IMR-90 (cell line): Measurements from ENCODE around the gene HOXB7. TPM values are rescaled to one million over a fixed set of nuclear protein-coding genes. Genes with fewer than 3 reads are reported as not detected.

Experiments
- ATAC-seq: fragments of 200-7000 bp; cut with Tn5 transposase; 2 replicates; pipeline ENCODE4 v1.9.1; 2020; ENCODE audit warnings: low read depth, mild to moderate bottlenecking, moderate library complexity
- BruUV-seq: library from RNA; stranded (reverse); fragments of 400-500 nt; replicated peaks from 2 replicates; lab custom pipeline; 2021; lab: Mats Ljungman, UMichigan
- CTCF ChIA-PET: fragments of 300-600 bp; formaldehyde crosslinking; extraction: SDS; loops from one replicate; lab custom pipeline; 2021; ENCODE audit warnings: antibody characterized with exemption; lab: Yijun Ruan, JAX
- POLR2A ChIA-PET: fragments of 300-600 bp; sonication (Branson Sonifier 250); formaldehyde crosslinking; loops from one replicate; lab custom pipeline; 2022; ENCODE audit warnings: antibody characterized with exemption; ENCODE audit not compliant: unreplicated experiment; lab: Charles Lee
- DNase-seq: peaks from one replicate; pipeline ENCODE4 v3.0.0; 2013
- H2AFZ ChIP-seq: replicated peaks from 2 replicates; pipeline ENCODE3; 2013; ENCODE audit warnings: low read length, mild to moderate bottlenecking; ENCODE audit not compliant: poor library complexity
- H2AK5ac ChIP-seq: 2 replicates; pipeline ENCODE4 v1.6.1; 2013; ENCODE audit warnings: low read depth, low read length, inconsistent platforms
- H2AK9ac ChIP-seq: replicated peaks from 2 replicates; pipeline ENCODE3; 2013; ENCODE audit warnings: mild to moderate bottlenecking, low read depth, low read length, moderate library complexity; ENCODE audit not compliant: poor library complexity
- H2BK120ac ChIP-seq: 2 replicates; pipeline ENCODE4 v1.6.1; 2013; ENCODE audit warnings: low read depth, low read length, inconsistent platforms
- H2BK15ac ChIP-seq: 3 replicates; pipeline ENCODE4 v1.6.1; 2013; ENCODE audit warnings: low read depth, low read length, inconsistent platforms
- H2BK20ac ChIP-seq: 2 replicates; pipeline ENCODE4 v1.6.1; 2013; ENCODE audit warnings: low read depth, mild to moderate bottlenecking, inconsistent platforms, low read length, moderate library complexity
- H2BK5ac ChIP-seq: 2 replicates; pipeline ENCODE4 v1.6.1; 2013; ENCODE audit warnings: mild to moderate bottlenecking, low read depth, low read length, inconsistent platforms; ENCODE audit not compliant: poor library complexity, severe bottlenecking
- H3K14ac ChIP-seq: replicated peaks from 2 replicates; pipeline ENCODE4 v1.6.1; 2013; ENCODE audit warnings: low read depth, low read length, inconsistent platforms
- H3K18ac ChIP-seq: 2 replicates; pipeline ENCODE4 v1.6.1; 2013; ENCODE audit warnings: low read depth, low read length, control low read depth
- H3K23ac ChIP-seq: 2 replicates; pipeline ENCODE4 v1.6.1; 2013; ENCODE audit warnings: low read depth, low read length, inconsistent platforms
- H3K27ac ChIP-seq: 2 replicates; pipeline ENCODE4 v1.5.1; 2013; ENCODE audit warnings: mild to moderate bottlenecking, control low read depth, low read length; ENCODE audit not compliant: insufficient read depth
- H3K27me3 ChIP-seq: 2 replicates; pipeline ENCODE4 v1.6.1; 2013; ENCODE audit warnings: low read length; ENCODE audit not compliant: control insufficient read depth, insufficient read depth
- H3K36me3 ChIP-seq: 2 replicates; pipeline ENCODE4 v1.6.1; 2013; ENCODE audit warnings: low read length, mixed read lengths; ENCODE audit not compliant: control insufficient read depth, insufficient read depth
- H3K4ac ChIP-seq: 2 replicates; pipeline ENCODE4 v1.6.1; 2013; ENCODE audit warnings: low read depth, low read length, inconsistent platforms
- H3K4me1 ChIP-seq: 2 replicates; pipeline ENCODE4 v1.6.1; 2013; ENCODE audit warnings: low read length, mixed read lengths; ENCODE audit not compliant: control insufficient read depth, insufficient read depth
- H3K4me2 ChIP-seq: 2 replicates; pipeline ENCODE4 v1.6.1; 2013; ENCODE audit warnings: low read depth, mild to moderate bottlenecking, control low read depth, low read length, moderate library complexity
- H3K4me3 ChIP-seq: 2 replicates; pipeline ENCODE4 v1.5.1; 2013; ENCODE audit warnings: low read depth, mild to moderate bottlenecking, control low read depth, low read length, moderate library complexity; ENCODE audit not compliant: insufficient read depth
- H3K56ac ChIP-seq: 2 replicates; pipeline ENCODE4 v1.6.1; 2013; ENCODE audit warnings: low read length, inconsistent platforms; ENCODE audit not compliant: insufficient read depth; ENCODE audit errors: extremely low read depth
- H3K79me1 ChIP-seq, 2 experiments: 2 replicates each; pipeline ENCODE4 v1.6.1; 2013; ENCODE audit warnings: low read length in 2 of 2, inconsistent platforms in 1 of 2, low read depth in 1 of 2
- H3K9ac ChIP-seq: 2 replicates; pipeline ENCODE4 v1.6.1; 2013; ENCODE audit warnings: low read depth, low read length, control low read depth
- H3K9me1 ChIP-seq: 2 replicates; pipeline ENCODE4 v1.6.1; 2013; ENCODE audit warnings: low read length, inconsistent platforms; ENCODE audit not compliant: insufficient read depth
- H3K9me3 ChIP-seq: 2 replicates; pipeline ENCODE4 v1.6.1; 2013; ENCODE audit warnings: low read length; ENCODE audit not compliant: control insufficient read depth, insufficient read depth
- H4K20me1 ChIP-seq: 2 replicates; pipeline ENCODE4 v1.6.1; 2013; ENCODE audit warnings: low read length, inconsistent platforms; ENCODE audit not compliant: insufficient read depth
- H4K5ac ChIP-seq: 2 replicates; pipeline ENCODE4 v1.6.1; 2013; ENCODE audit warnings: mild to moderate bottlenecking, low read depth, low read length, control low read depth
- H4K8ac ChIP-seq, 2 experiments: 2 replicates each; pipeline ENCODE4 v1.6.1; 2013; ENCODE audit warnings: low read depth in 2 of 2, low read length in 2 of 2, control low read depth in 1 of 2, inconsistent platforms in 1 of 2
- H4K91ac ChIP-seq: 2 replicates; pipeline ENCODE4 v1.6.1; 2013; ENCODE audit warnings: low read depth, low read length, inconsistent platforms; ENCODE audit not compliant: insufficient read depth
- CEBPB ChIP-seq: IDR thresholded peaks from 2 replicates; pipeline ENCODE4 v1.6.1; 2012; ENCODE audit warnings: low read depth, low read length, improper control_type of control experiment
- CHD1 ChIP-seq: IDR thresholded peaks from 2 replicates; pipeline ENCODE4 v1.6.1; 2012; ENCODE audit warnings: low read depth, low read length, improper control_type of control experiment
- CTCF ChIP-seq: conservative IDR thresholded peaks from 2 replicates; pipeline ENCODE4 v1.5.1; 2012; ENCODE audit warnings: mild to moderate bottlenecking, low read depth, low read length, improper control_type of control experiment
- FOS ChIP-seq: fragments of 150-350 bp; IDR thresholded peaks from 2 replicates; pipeline ENCODE4 v1.6.1; 2016; ENCODE audit warnings: low read depth, low read length
- MAFK ChIP-seq: IDR thresholded peaks from 2 replicates; pipeline ENCODE4 v1.6.1; 2012; ENCODE audit warnings: low read depth, low read length, improper control_type of control experiment
- NFE2L2 ChIP-seq: fragments of 150-350 bp; IDR thresholded peaks from 2 replicates; pipeline ENCODE4 v1.6.1; 2016; ENCODE audit warnings: low read depth, mild to moderate bottlenecking, low read length
- POLR2A ChIP-seq: IDR thresholded peaks from 2 replicates; pipeline ENCODE4 v1.6.1; 2012; ENCODE audit warnings: mild to moderate bottlenecking, low read depth, low read length
- RAD21 ChIP-seq: IDR thresholded peaks from 2 replicates; pipeline ENCODE4 v1.6.1; 2012; ENCODE audit warnings: low read length, improper control_type of control experiment
- RCOR1 ChIP-seq: IDR thresholded peaks from 2 replicates; pipeline ENCODE4 v1.6.1; 2012; ENCODE audit warnings: mild to moderate bottlenecking, low read length, improper control_type of control experiment; ENCODE audit not compliant: insufficient replicate concordance
- RFX5 ChIP-seq: IDR thresholded peaks from 2 replicates; pipeline ENCODE4 v1.8.0; 2012; ENCODE audit warnings: low read depth, mild to moderate bottlenecking, low read length, moderate library complexity
- SMC3 ChIP-seq: fragments of 150-350 bp; IDR thresholded peaks from 2 replicates; pipeline ENCODE4 v1.6.1; 2016; ENCODE audit warnings: low read depth, mild to moderate bottlenecking, antibody characterized with exemption, low read length, moderate library complexity
- USF2 ChIP-seq: fragments of 150-350 bp; IDR thresholded peaks from 2 replicates; pipeline ENCODE4 v1.6.1; 2017; ENCODE audit warnings: mild to moderate bottlenecking, antibody characterized with exemption, low read length, low read depth
- WGBS, 2 experiments: methylation state at CpG; one replicate each; pipeline versions ENCODE4 v1.1.5 to v1.1.7; 2013; ENCODE audit warnings: missing lambda C conversion rate in 2 of 2; ENCODE audit not compliant: insufficient read length in 1 of 2; ENCODE audit errors: extremely low coverage in 2 of 2; 5-methylcytosine and 5-hydroxymethylcytosine counted together
- dilution Hi-C: fragments of 300-500 bp; cut with HindIII; formaldehyde crosslinking; loops from one replicate; pipeline ENCODE4 v1.14.3; 2018; ENCODE audit warnings: low sequenced_read_pairs; ENCODE audit not compliant: unreplicated experiment
- in situ Hi-C: fragments of 300-500 bp; cut with MboI; formaldehyde crosslinking; loops from 3 replicates; pipeline ENCODE4 v1.14.3; 2019; ENCODE audit warnings: low sequenced_read_pairs, inconsistent platforms, mixed read lengths
- intact Hi-C: fragments of 100-400 bp; cut with micrococcal nuclease; formaldehyde crosslinking; loops from 2 replicates; pipeline ENCODE4 v1.10.0; 2022
- polyA plus RNA-seq, 3 experiments: library from polyadenylated mRNA; depleted of rRNA; stranded (reverse); fragments of >200 nt; gene quantifications; 2 replicates each; pipeline ENCODE4 v1.2.3, GENCODE V29; 2012; ENCODE audit warnings: low replicate concordance in 1 of 3
- total RNA-seq: library from RNA; depleted of rRNA; stranded (reverse); fragments of >200 nt; gene quantifications from 2 replicates; pipeline ENCODE4 v1.2.3, GENCODE V29; 2012
- TF ChIP-seq, protein P1 (sequence below): fragments of 150-350 bp; IDR thresholded peaks from 2 replicates; pipeline ENCODE4 v1.6.1; 2016; ENCODE audit warnings: low read depth, mild to moderate bottlenecking, low read length, moderate library complexity, borderline replicate concordance

HOXB7 gene
- total and polyA plus RNA-seq, 2 of the 4 experiments (the other 2 are of a cell fraction), result 1.8 to 6.7 TPM

DNA sequence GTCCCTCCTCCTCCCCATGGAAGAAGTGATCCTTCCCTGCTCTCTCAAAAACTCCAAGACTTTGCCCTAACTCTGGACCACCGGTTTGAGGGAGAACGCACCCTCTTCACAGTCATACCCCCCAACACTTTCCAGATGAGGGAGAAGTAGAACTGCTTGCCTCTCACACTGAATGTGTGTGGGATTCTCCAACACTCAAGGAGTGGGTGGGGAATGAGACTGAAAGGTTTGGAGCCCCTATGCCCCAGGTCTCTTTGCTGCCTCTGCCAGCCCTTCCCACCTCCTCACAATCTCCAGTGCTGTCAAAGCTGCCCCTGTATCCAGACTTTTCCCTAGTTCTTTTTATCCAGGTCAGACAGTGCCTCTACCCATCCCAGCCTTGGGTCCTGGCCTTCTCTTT lies 44.1 kb downstream of the HOXB7 start:
- dilution Hi-C loops (no loop called here), in situ Hi-C loops (no loop called here), intact Hi-C loops (no loop called here)
- H3K4me3 ChIP-seq, result no peak overlapping the region
- H4K5ac ChIP-seq, result peak overlapping the region; percentile 47
- POLR2A ChIA-PET, result interaction anchor here (0.8 to 1.4 kb wide), 2 partner anchors 22 to 25 kb away, joined by 4 to 8 read pairs; no protein-coding TSS in a partner anchor
- peak overlapping the region; percentile 89; the same call in 2 of the 3 replicates for H2BK15ac ChIP-seq
- H3K4me2 ChIP-seq, result peak overlapping the region; percentile 83
- peak overlapping the region; percentile 78 for H2AK5ac ChIP-seq
- H4K91ac ChIP-seq, result peak overlapping the region; percentile 96
- peak overlapping the region; percentile 77 to 92 for H4K8ac ChIP-seq
- peak overlapping the region; percentile 93 for H3K27ac ChIP-seq
- peaks cover 46% of the 10 kb centered on the region; the same call in 1 of the 2 replicates for H3K36me3 ChIP-seq
- no peaks in the 10 kb centered on the region for H3K27me3 ChIP-seq
- peak overlapping the region; percentile 99 for H3K4ac ChIP-seq
- peak overlapping the region; percentile 99 for H2BK5ac ChIP-seq
- CTCF ChIA-PET, result no interaction called here
- peak overlapping the region; percentile 92 for H3K9ac ChIP-seq
- no peak overlapping the region; the same call in 1 of the 2 replicates for H3K56ac ChIP-seq
- H3K9me1 ChIP-seq, result peaks cover 20% of the 10 kb centered on the region
- H4K20me1 ChIP-seq, result peaks cover 25% of the 10 kb centered on the region
- DNase-seq (no peak), ATAC-seq (no peak)
- peak overlapping the region; percentile 95 for H3K14ac ChIP-seq
- no CpG with 5 or more reads among the region's 2 CpGs for WGBS, 2 experiments
- H3K23ac ChIP-seq, result peak overlapping the region; percentile 99
- peak overlapping the region; percentile 83 for H2BK120ac ChIP-seq
- H3K9me3 ChIP-seq, result no peaks in the 10 kb centered on the region
- H2AK9ac ChIP-seq, result peak overlapping the region; percentile 75
- no peak overlapping the region for H2AFZ ChIP-seq
- no TSS peak for BruUV-seq
- TF ChIP-seq POLR2A, result no peak
- TF ChIP-seq FOS, result no peak
- TF ChIP-seq, protein P1, sequence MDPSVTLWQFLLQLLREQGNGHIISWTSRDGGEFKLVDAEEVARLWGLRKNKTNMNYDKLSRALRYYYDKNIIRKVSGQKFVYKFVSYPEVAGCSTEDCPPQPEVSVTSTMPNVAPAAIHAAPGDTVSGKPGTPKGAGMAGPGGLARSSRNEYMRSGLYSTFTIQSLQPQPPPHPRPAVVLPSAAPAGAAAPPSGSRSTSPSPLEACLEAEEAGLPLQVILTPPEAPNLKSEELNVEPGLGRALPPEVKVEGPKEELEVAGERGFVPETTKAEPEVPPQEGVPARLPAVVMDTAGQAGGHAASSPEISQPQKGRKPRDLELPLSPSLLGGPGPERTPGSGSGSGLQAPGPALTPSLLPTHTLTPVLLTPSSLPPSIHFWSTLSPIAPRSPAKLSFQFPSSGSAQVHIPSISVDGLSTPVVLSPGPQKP, result no peak
- TF ChIP-seq RCOR1, result no peak
- TF ChIP-seq CTCF, result no peak
- TF ChIP-seq SMC3, result no peak
- TF ChIP-seq NFE2L2, result no peak
- TF ChIP-seq RAD21, result no peak
- no peak for TF ChIP-seq CEBPB
- TF ChIP-seq CHD1, result no peak
- no peak for TF ChIP-seq MAFK
- TF ChIP-seq RFX5, result no peak
- TF ChIP-seq USF2, result no peak
- peaks cover 59% of the 10 kb centered on the region for H3K4me1 ChIP-seq
- peaks cover 0 to 17% of the 10 kb centered on the region in 2 experiments; a peak in 2 of 4 replicates for H3K79me1 ChIP-seq
- H3K18ac ChIP-seq, result peak overlapping the region; percentile 63
- peak overlapping the region; percentile 48 for H2BK20ac ChIP-seq
